Astrocyte of the spinal cord (primary cell): ENCODE data around the gene TRAF5.

Experiments
- DNase-seq: peaks from one replicate; pipeline ENCODE4 v3.0.0; 2011; ENCODE audit warnings: low read depth, low spot score
- H3K4me3 ChIP-seq: 2 replicates; pipeline ENCODE4 v1.5.1; 2011; ENCODE audit warnings: low read depth, mild to moderate bottlenecking, low read length, moderate library complexity
- in situ Hi-C: cut with HindIII; loops from 2 replicates; pipeline ENCODE4 v1.10.0; 2017; ENCODE audit warnings: low sequenced_read_pairs
- TF ChIP-seq, protein P1 (sequence below): IDR thresholded peaks from 2 replicates; pipeline ENCODE4 v1.5.1; 2012; ENCODE audit warnings: low read depth, mild to moderate bottlenecking, low read length, inconsistent platforms

Gene TRAF5

DNA sequence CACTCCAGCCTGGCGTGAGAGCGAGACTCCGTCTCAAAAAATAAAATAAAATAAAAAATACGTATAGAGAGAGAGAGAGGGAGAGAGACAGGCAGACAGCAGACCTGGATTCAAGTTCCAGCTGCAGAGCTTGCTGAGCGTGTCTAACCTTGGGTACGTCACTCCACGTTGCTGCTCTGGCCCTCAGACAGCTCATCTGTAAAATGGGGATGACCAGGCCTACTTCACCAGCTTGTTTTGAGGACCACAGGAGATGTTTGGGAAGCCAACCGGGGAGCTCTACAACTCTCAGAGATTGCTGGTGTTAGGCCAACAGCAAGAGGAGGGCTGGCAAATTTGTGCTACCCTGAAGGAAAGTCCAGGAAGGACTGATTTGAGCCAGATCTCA, 499 bp upstream of the TRAF5 start:
- TF ChIP-seq, protein P1, sequence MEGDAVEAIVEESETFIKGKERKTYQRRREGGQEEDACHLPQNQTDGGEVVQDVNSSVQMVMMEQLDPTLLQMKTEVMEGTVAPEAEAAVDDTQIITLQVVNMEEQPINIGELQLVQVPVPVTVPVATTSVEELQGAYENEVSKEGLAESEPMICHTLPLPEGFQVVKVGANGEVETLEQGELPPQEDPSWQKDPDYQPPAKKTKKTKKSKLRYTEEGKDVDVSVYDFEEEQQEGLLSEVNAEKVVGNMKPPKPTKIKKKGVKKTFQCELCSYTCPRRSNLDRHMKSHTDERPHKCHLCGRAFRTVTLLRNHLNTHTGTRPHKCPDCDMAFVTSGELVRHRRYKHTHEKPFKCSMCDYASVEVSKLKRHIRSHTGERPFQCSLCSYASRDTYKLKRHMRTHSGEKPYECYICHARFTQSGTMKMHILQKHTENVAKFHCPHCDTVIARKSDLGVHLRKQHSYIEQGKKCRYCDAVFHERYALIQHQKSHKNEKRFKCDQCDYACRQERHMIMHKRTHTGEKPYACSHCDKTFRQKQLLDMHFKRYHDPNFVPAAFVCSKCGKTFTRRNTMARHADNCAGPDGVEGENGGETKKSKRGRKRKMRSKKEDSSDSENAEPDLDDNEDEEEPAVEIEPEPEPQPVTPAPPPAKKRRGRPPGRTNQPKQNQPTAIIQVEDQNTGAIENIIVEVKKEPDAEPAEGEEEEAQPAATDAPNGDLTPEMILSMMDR: no peak

DNA sequence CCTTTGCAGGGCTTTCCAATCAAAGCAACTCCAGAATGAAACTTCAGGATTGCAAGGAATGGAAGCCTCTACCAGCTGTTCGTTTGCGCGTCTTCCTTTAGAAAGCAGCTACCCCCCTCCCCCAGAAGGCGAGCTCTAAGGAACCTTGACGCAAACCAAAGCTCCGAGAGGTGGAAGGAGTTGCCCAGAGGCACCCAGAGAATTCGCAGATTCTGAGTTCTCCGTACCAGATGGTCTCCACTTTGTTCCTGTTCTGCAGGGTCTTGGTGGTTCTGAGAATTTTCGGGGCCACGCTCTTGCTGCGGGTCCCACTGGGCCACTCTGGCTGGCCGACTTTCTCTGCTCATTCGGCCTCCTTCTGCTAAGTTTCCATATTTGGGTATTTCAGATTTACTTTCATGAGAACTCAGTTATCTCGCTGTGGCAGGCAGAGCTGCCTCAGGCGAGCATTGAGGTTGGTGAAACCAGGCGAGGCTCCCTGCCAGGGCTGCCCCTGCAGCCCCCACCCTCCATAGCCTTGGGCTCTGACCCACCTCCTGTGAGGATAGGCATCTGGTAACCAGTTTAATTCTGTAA, 801 bp downstream of the TRAF5 start:
- TF ChIP-seq, protein P1: no peak
- peak; percentile 56 for DNase-seq
- in situ Hi-C loops: no loop called here
- peak overlapping the region; percentile 69 for H3K4me3 ChIP-seq

More for the DNA sequence above, 499 bp upstream of the TRAF5 start:
- peak overlapping the region; percentile 25 for H3K4me3 ChIP-seq
- in situ Hi-C loops: no loop called here
- DNase-seq: no peak

DNA sequence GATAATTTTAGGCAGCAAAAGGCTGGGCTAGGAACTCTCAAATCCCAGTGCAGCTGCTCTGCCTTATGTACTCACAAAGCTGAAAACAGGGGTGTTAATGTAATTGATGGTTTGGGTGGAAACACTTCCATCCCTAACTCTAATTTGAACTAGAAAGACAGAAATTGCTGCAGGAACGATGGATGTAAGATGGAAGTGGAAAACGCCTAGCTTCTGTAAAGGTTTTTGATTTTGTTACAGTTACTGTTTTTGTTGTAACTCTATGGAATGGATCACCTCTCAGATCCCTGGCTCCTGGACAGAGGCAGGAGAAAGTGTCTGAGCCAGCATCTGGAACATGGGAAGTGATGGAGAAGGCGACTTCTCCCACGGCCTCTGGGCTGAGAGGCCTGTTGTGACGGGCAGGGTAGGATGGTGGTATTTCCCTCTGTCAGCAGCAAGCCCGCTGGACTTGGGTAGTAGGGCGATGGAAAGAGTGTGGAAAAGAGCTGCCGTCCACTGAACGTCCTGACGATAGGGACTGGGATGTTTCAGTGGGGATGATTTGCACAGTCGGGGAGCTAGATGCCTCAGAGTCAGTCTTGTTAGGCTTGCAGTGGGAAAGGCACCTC, 1.6 kb downstream of the TRAF5 start:
- no peak overlapping the region for H3K4me3 ChIP-seq
- in situ Hi-C loops: no loop called here
- no peak for DNase-seq
- TF ChIP-seq, protein P1: no peak

DNA sequence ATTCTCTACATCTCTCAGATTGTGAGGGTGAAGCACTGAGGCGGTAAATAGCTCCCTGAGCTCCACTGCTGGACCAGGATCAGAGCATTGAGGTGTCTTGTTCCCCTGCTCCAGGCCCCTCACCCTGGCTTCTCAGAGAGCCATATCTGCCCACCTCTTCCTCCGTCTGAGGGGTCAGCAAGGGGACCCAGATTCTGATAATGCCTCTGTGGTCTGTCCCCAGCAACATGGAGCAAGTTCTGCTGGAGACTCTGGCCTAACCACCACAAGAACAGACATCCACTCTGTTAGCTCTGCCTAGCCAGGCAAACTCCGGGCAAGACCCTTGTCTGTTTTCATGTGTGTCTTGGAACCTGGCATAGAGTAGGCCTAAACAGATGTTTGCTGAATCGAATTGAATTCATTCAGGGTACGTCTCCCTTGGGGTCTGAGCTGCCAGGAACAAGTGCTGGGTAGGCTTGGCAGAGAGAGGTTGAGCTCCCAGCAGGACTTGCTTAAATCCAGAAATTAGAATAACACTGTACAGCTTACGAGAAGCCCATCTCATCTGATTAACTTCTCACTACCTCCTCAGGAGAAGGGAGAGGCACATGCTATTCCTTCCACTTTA, 2.3 kb downstream of the TRAF5 start:
- TF ChIP-seq, protein P1: no peak
- no peak overlapping the region for H3K4me3 ChIP-seq
- in situ Hi-C loops: no loop called here
- DNase-seq: no peak

DNA sequence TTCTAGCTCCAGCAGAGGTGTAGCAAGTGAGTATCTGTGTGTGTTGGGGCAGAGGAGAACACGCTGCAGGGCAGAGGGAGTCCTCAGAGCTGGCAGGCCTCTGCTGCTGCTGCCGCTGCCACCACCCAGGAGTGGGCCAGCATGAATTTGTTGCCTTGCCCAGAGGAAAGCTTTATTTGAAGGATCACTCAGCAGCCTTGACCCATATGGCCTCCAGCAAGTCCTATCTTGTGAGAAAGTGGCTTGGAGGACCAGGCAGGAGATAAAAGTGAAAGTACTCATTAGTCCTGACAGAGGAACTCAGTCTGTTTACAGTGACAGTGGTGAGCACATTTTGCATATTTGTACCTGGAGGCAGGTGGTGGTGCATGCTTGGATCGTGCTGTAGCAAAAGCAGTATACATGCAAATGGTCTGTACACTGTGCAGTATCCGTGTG, 3.1 kb downstream of the TRAF5 start:
- no peak overlapping the region for H3K4me3 ChIP-seq

DNA sequence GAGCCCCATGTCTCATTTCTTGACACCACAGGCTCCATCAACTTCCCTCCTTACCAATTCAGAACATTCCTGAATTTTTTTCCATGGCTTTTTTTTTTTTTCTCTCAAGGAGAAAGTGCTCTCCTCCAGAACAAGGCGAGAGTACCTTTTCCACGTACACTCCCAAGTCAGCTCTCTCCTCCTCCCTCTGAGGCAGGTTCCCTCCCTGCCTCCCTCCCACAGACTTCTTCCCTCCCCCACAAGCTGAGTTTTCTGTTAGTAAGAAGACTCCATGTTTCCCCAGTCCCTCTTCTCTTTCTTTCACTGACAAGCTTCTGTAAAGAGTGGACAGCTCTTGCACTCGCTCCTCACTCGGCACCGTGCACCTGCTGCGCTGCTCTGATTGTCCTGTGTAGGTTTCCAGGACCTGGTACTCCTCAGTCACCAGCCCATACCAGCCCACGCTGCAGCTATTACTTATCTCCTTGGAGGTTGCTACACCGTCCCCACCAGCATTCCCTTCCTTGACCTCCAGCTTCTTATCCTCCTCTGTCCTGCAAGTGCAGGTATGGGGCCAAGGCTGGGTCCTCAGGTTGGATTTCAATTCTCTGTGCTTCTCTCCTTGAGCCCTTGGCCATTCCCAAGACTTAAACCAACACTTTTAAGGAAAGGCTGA, 3.8 kb downstream of the TRAF5 start:
- DNase-seq: no peak
- no peak overlapping the region for H3K4me3 ChIP-seq
- TF ChIP-seq, protein P1: no peak
- in situ Hi-C loops: no loop called here

More for the DNA sequence above, 3.1 kb downstream of the TRAF5 start:
- TF ChIP-seq, protein P1: no peak
- in situ Hi-C loops: no loop called here
- no peak for DNase-seq
